IPS-NIHi11 (cell line): ENCODE measurements around the gene CALHM1.

Experiments
- DNase-seq: peaks from one replicate; pipeline ENCODE4 v3.0.0; 2012; ENCODE audit warnings: mixed read lengths, low spot score

CALHM1 gene

GRCh38 chr10:103455235-103455634, 3.5 kb downstream of the CALHM1 start:
- no peak for DNase-seq

DNA sequence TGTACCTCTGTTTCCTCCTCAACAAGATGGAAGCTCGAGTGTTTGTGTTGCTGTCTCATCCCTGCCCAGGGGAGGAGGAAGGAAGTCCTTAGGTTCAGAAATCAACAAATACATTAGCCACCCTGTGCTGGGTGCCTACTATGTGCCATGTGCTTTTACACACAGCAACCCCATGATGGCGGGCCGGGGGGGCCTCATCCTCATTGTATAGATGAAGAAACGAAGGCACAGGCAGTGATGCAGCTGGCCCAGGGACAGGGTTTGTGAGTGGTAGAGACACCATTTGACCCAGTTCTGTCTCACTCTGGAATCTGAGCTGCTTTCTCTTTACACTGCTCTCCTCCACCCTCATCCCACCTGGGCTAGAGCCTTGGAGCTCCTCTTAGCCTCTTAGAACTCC, 4.7 kb downstream of the CALHM1 start:
- no peak for DNase-seq

DNA sequence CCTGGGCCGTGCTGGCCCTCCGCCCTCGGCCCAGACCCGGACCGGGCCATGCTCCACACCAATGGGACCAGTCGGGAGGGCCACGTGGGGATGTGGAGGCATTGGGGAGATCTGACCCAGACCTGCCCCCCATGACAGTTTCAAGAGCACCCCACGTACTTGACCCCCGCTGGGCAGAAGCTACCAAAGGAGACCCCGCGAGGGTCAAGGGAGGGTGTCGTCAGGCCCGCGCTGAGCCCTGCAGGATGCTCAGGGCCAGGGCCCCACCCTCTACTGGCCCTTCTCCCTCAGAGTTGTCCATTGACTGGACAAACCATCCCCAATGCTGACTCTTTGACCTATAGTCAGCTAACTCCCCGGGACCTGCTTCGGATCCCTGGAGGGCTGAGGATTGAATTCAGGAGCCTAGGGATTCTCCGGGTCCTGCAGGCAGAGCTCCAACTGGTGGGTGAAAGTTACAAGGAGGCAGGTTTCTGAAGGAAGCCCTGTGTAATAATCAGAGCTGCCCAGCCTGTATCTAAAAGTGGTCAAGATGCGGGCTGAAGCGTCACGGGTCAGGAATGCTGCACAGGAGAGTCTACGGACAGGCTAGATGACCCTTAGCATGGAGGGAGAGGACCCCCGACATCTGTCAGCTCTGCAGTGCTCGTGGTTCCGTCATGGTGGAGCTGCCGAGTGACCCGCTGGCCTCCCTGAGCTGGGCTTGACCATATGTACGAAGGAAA, 6.0 kb downstream of the CALHM1 start:
- DNase-seq: no peak

DNA sequence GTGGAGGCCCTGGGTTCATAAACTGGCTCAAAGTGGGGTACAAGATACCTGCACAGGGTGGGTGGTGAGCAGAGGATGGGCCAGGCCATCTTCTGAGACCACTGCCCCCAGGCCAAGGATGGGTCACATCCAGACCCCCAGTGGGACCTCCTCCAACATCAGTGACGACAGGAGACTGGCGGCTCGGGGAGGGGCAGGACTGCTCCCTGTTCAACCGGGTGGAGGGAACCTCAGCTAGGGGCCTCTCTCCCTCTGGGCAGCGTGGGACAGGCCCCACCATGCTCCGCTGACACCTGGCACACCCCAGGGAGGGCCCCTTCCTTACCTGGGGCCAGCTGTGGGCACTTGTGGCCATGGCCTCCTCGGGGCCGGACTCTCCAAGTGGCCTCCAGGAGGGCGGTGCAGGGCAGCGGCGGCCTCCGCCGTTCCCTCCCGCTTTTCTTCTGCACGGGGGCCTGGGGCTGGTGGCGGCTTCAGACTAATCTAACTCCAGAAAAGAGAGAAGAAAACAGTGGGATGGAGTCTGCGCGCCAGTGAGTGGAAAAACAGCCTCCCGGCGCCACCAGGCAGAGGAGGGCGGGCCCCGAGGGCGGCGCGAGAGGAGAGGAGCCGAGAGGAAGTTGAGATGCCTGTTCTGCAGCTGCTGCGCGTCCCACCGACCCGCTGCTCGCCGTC, 6.7 kb downstream of the CALHM1 start, which contains the start of gene CALHM2:
CALHM2 (minus strand) TSS at position 540 of the 675 bp plus-strand sequence. CDS start 2,429 bp downstream, outside the sequence.
- DNase-seq: peak; percentile 94

DNA sequence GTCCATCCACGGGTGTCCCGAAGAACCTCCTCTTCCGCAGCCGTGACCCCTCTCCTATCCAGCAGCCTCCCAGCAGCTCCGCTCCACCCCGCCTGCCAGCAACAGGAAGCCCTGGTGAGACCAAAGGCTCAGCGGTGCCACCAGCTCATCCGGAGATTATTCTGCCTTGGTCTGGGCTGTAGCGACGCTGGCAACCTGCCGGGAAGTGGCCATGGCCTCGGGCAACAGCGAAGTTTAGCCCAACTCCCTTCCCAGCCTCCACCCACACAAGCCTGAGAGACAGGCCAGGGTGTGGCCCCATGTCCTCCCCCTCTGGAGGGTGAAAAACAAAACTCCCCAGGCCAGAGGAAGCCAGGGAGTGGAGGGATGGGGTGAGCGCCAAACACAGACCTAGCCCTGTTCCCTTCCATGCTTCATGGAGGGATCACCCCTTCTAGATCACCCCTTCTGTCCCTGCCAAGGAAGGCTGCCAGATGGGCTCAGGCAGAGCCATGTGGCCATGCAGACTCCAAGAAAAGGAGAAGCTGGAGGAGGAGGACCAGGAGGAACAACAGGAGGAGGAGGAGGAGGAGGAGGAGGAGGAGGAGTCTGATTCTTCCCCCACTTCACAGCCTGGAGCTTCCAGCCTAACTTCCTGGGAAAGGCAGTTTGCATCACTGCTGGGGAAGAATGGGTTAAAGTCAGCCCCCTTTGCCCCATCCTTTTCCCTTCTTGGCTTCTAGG, 7.4 kb downstream of the CALHM1 start:
- DNase-seq: peak; percentile 64

GRCh38 chr10:103450201-103450695, 8.5 kb downstream of the CALHM1 start:
- DNase-seq: no peak

- DNase-seq: no peak
Measured at GRCh38 chr10:103449208-103450144, 9.2 kb downstream of the CALHM1 start.

- no peak for DNase-seq
Measured at GRCh38 chr10:103448746-103449145, 10.0 kb downstream of the CALHM1 start.

- DNase-seq: no peak
Measured at GRCh38 chr10:103447187-103447586, 11.5 kb downstream of the CALHM1 start.

- no peak for DNase-seq
Measured at GRCh38 chr10:103445767-103446567, 12.7 kb downstream of the CALHM1 start.

DNA sequence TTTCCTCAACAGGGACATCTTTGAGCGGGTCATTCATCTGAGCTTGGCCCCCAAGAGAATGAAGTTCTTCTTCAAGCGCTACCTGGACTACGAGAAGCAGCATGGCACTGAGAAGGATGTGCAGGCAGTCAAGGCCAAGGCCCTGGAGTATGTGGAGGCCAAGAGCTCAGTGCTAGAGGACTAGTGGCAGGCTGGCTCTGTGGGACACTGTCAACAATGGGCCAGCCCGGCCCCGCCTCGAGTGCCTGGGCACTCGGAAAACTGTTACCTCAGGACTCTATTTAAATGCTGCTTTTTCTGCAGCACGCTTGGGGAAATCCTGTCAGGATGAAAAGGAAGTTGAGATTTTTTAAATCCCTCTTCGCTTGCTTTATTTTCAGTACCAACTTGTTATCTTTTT, 13.3 kb downstream of the CALHM1 start:
- DNase-seq: no peak

DNA sequence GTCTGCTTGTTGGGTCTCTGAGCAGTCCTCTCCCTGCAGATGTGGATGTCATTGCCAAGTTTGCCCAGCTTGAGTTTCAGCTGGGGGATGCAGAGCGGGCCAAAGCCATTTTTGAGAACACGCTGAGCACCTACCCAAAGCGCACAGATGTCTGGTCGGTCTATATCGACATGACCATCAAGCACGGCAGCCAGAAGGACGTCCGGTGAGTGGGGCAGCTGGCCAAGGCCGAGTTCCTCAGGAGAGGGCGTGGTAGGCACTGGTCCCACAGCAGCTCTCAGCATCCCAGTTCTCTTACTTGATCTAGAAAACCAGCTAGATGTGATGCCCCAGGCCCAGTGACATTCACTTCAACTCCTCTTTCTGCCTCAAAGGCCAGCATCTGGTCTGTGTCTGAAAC, 14.2 kb downstream of the CALHM1 start:
- DNase-seq: no peak

DNA sequence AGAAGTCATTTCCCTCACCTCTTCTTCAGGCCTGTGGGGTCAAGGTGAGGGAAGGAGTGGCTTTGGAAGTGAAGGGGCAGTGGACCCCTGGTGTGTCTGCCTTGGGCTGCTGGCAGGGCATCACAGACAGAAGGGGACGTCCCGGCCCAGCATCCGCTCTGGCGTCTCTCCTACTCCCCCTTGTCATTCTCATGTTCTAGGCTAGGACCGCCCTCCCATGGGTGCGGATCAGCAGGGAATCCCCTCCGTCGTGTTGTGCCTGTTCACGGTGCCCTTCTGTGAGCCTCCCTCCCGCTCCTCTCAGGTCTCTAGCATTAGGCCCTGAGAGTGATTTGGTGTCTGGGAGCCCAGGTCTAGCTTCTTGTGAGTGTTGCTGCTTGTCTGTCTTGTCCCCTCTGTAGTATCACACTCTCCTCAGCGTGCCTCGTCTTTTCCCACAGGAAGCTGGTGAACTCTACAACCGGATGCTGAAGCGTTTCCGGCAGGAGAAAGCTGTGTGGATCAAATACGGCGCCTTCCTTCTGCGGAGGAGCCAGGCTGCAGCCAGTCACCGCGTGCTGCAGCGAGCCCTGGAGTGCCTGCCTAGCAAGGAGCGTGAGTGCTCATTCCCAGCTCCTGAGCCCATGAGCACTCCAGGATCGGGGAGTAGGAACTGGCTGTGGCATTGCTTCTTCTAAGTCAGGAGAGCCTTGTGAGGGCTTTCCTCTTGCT, 15.1 kb downstream of the CALHM1 start:
- DNase-seq: no peak

DNA sequence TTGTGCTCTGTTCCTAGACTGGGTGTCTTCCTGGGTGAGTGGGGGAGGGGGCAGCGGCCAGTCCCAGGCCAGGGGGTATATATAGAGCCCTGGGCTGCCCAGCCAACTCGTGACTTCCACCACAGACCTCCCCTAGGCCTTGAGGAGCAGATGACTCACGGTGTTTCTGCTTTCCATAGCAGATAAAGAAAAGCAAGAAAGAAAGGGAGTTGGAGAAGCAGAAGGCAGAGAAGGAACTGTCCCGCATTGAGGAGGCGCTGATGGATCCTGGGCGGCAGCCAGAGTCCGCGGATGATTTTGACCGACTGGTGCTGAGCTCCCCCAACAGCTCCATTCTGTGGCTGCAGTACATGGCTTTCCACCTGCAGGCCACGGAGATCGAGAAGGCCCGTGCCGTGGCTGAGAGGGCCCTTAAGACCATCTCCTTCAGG, 16.7 kb downstream of the CALHM1 start:
- DNase-seq: no peak

- DNase-seq: no peak
Measured at GRCh38 chr10:103441611-103442010, 17.1 kb downstream of the CALHM1 start.

DNA sequence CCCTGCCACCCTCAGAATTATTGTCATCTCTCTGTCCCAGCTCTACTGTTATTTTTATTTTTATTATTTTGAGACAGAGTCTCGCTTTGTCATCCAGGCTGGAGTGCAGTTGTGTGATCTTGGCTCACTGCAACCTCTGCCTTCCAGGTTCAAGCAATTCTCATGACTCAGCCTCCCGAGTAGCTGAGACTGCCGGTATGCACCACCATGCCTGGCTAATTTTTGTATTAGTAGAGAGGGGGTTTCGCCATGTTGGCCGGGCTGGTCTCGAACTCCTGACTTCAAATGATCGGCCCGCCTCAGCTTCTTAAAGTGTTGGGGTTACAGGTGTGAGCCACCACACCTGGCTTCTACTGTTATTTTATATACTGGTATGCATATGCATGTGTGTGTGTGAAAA, 17.5 kb downstream of the CALHM1 start:
- DNase-seq: no peak

DNA sequence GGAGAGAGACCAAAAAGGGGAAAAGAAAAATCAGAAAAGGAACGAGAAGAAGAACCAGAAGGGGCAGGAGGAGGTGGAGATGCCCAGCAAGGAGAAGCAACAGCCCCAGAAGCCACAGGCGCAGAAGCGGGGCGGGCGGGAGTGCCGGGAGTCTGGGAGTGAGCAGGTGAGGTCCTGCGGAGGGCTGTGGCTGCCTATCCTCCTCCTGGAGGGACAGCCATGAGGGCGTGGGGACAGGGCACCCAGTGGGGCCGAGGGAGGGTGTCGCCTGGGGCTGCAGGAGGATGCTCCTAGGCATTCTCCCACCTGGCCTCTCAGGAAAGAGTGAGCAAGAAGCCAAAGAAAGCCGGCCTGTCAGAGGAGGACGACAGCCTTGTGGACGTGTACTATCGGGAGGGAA, 18.3 kb downstream of the CALHM1 start:
- no peak for DNase-seq

- no peak for DNase-seq
Measured at GRCh38 chr10:103439776-103440175, 18.9 kb downstream of the CALHM1 start.

- no peak for DNase-seq
Measured at GRCh38 chr10:103433858-103434257, 24.8 kb downstream of the CALHM1 start.

DNA sequence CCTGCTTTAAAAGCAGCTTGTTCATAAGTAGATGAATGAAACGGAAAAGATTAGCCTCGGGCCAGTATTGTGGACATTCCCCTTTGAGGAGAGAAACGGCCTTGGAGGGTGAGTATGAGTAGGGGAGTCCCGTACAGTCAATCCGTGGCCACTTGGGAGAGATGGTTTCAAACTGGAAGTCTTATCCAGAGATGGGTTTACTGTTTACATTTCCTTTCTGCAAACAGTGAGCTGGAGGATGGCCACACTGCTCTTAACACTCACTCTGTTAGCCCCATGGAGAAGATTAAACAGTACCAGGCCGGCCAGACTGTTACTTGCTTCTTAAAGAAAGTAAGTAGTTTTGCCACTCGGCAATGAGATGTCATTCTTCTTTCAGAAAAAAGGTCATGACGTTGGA, 26.8 kb downstream of the CALHM1 start:
- DNase-seq: no peak
